PC-3 (cell line): ENCODE data around the gene SARM1. TPM values are rescaled to one million over a fixed set of nuclear protein-coding genes. Genes with fewer than 3 reads are reported as not detected.

Experiments
- ATAC-seq: fragments of 200-7000 bp; cut with Tn5 transposase; 2 replicates; pipeline ENCODE4 v1.9.1; 2020; ENCODE audit warnings: mild to moderate bottlenecking, moderate library complexity
- BruUV-seq: library from RNA; stranded (reverse); fragments of 400-500 nt; replicated peaks from 2 replicates; lab custom pipeline; 2021; lab: Mats Ljungman, UMichigan
- CTCF ChIA-PET: fragments of 300-600 bp; sonication (Branson Sonifier 250); formaldehyde crosslinking; loops from one replicate; lab custom pipeline; 2022; ENCODE audit warnings: antibody characterized with exemption; lab: Charles Lee
- POLR2A ChIA-PET: fragments of 300-600 bp; sonication (Branson Sonifier 250); formaldehyde crosslinking; loops from one replicate; lab custom pipeline; 2022; ENCODE audit warnings: antibody characterized with exemption; ENCODE audit not compliant: unreplicated experiment; lab: Charles Lee
- DNase-seq: peaks from one replicate; pipeline ENCODE4 v3.0.0-alpha.2; 2015
- H2AFZ ChIP-seq: fragments of 300-600 bp; sonication (generic); 2 replicates; pipeline ENCODE4 v1.6.0; 2016; ENCODE audit warnings: antibody characterized with exemption, low read length
- H3F3A ChIP-seq: fragments of 300-600 bp; sonication (generic); one replicate; pipeline ENCODE4 v1.6.0; 2017; ENCODE audit warnings: antibody characterized with exemption, low read length, control low read depth, mild to moderate bottlenecking; ENCODE audit not compliant: unreplicated experiment
- H3K27ac ChIP-seq: fragments of 300-600 bp; sonication (generic); 2 replicates; pipeline ENCODE4 v1.5.1; 2016; ENCODE audit warnings: mild to moderate bottlenecking, low read length
- H3K27me3 ChIP-seq: fragments of 300-600 bp; sonication (generic); 2 replicates; pipeline ENCODE4 v1.6.1; 2016; ENCODE audit warnings: low read length, mixed read lengths
- H3K36me3 ChIP-seq: fragments of 300-600 bp; sonication (generic); 2 replicates; pipeline ENCODE4 v1.6.1; 2016; ENCODE audit warnings: low read depth, mixed run types, low read length, mixed read lengths
- H3K4me1 ChIP-seq: fragments of 300-600 bp; sonication (generic); 2 replicates; pipeline ENCODE4 v1.5.1; 2016; ENCODE audit warnings: low read length; ENCODE audit not compliant: insufficient read depth
- H3K4me2 ChIP-seq: fragments of 300-600 bp; sonication (generic); 2 replicates; pipeline ENCODE4 v1.6.0; 2016; ENCODE audit warnings: low read length
- H3K4me3 ChIP-seq: fragments of 300-600 bp; sonication (generic); 2 replicates; pipeline ENCODE4 v1.5.1; 2016; ENCODE audit warnings: mild to moderate bottlenecking, low read length, mixed read lengths
- H3K79me2 ChIP-seq: fragments of 300-600 bp; sonication (generic); 2 replicates; pipeline ENCODE4 v1.6.1; 2017; ENCODE audit warnings: low read length, mixed read lengths
- H3K9ac ChIP-seq: fragments of 300-600 bp; sonication (generic); 2 replicates; pipeline ENCODE4 v1.6.0; 2016; ENCODE audit warnings: mild to moderate bottlenecking, low read length
- H3K9me2 ChIP-seq: fragments of 300-600 bp; sonication (generic); replicated peaks from 2 replicates; pipeline ENCODE4 v1.6.1; 2016; ENCODE audit warnings: mixed run types, low read length, mixed read lengths
- H3K9me3 ChIP-seq: fragments of 300-600 bp; sonication (generic); 2 replicates; pipeline ENCODE4 v1.6.1; 2016; ENCODE audit warnings: low read length, mixed read lengths
- H4K20me1 ChIP-seq: fragments of 300-600 bp; sonication (generic); 2 replicates; pipeline ENCODE4 v1.6.1; 2016; ENCODE audit warnings: low read length, mixed read lengths
- CTCF ChIP-seq: fragments of 300-600 bp; sonication (generic); conservative IDR thresholded peaks from 2 replicates; pipeline ENCODE4 v1.5.1; 2017; ENCODE audit warnings: antibody characterized with exemption, low read depth, mild to moderate bottlenecking, low read length
- EZH2 ChIP-seq: fragments of 300-600 bp; sonication (generic); IDR thresholded peaks from one replicate; pipeline ENCODE4 v1.6.1; 2017; ENCODE audit warnings: antibody characterized with exemption, mild to moderate bottlenecking, low read length; ENCODE audit not compliant: unreplicated experiment
- EZH2phosphoT487 ChIP-seq: fragments of 300-600 bp; sonication (generic); IDR thresholded peaks from 2 replicates; pipeline ENCODE4 v1.6.1; 2018; ENCODE audit warnings: mild to moderate bottlenecking, antibody characterized with exemption, low read length, borderline replicate concordance
- intact Hi-C: fragments of 100-400 bp; cut with micrococcal nuclease; formaldehyde crosslinking; loops from 2 replicates; pipeline ENCODE4 v1.9.0; 2023
- total RNA-seq: library from RNA; depleted of rRNA; stranded (reverse); fragments of >200 nt; gene quantifications from 2 replicates; pipeline ENCODE4 v1.2.3, GENCODE V29; 2014

SARM1 gene
- total RNA-seq, 1 experiment from 2014 or later, result 6.7 TPM

- CTCF ChIA-PET, result no interaction called here
- H3K27ac ChIP-seq, result no peak overlapping the region
Measured at GRCh38 chr17:28334171-28334570, 37.3 kb upstream of the SARM1 start.

GRCh38 chr17:28334666-28335200, 36.8 kb upstream of the SARM1 start:
- Histone ChIP-seq H3K9me3 (no peaks in the 10 kb centered on the region), H3K9me2 (no peaks in the 10 kb centered on the region), H3K27me3 (no peaks in the 10 kb centered on the region), H3K4me3 (peak overlapping the region; percentile 97), H4K20me1 (0 out of 2 replicates have a peak, but pooled peaks cover 6% of the 10 kb centered on the region), H3K4me2 (peak overlapping the region; percentile 98), H3F3A (no peaks in the 10 kb centered on the region), H3K9ac (peak overlapping the region; percentile 84), H3K4me1 (peaks cover 25% of the 10 kb centered on the region), H3K36me3 (no peaks in the 10 kb centered on the region), H3K79me2 (peaks cover 60% of the 10 kb centered on the region), H2AFZ (peak overlapping the region; percentile 92), H3K27ac (no peak overlapping the region; the same call in 1 of the 2 replicates)
- intact Hi-C loops, result loop anchor here (1.0 kb wide), 1 partner anchor 23 kb away; the partner anchor contains the start of gene POLDIP2
- ATAC-seq (no peak), DNase-seq (no peak)
- ChIA-PET CTCF (interaction anchor here (1.4 kb wide), 1 partner anchor 12 kb away, joined by 5 read pairs; no protein-coding TSS in a partner anchor), POLR2A (interaction anchor here (0.8 to 2.3 kb wide), 2 partner anchors 13 to 294 kb away, joined by 3 to 14 read pairs; no protein-coding TSS in a partner anchor)
- TF ChIP-seq EZH2, result no peak
- no peak for TF ChIP-seq EZH2phosphoT487
- TF ChIP-seq CTCF, result no peak
- BruUV-seq, result TSS peak; percentile 38

More at GRCh38 chr17:28334171-28334570, 37.3 kb upstream of the SARM1 start:
- peaks cover 56% of the 10 kb centered on the region for H3K79me2 ChIP-seq
- no peaks in the 10 kb centered on the region for H3K9me3 ChIP-seq
- no peaks in the 10 kb centered on the region for H3F3A ChIP-seq
- no peaks in the 10 kb centered on the region for H3K9me2 ChIP-seq
- H3K9ac ChIP-seq, result peak overlapping the region; percentile 84
- DNase-seq, result no peak
- intact Hi-C loops, result no loop called here
- H4K20me1 ChIP-seq, result 0 out of 2 replicates have a peak, but pooled peaks cover 6% of the 10 kb centered on the region
- no peaks in the 10 kb centered on the region for H3K27me3 ChIP-seq
- TF ChIP-seq EZH2phosphoT487 (no peak), CTCF (no peak), EZH2 (no peak)
- H3K4me3 ChIP-seq, result peak overlapping the region; percentile 97
- no peak overlapping the region for H2AFZ ChIP-seq
- POLR2A ChIA-PET, result no interaction called here
- peaks cover 25% of the 10 kb centered on the region for H3K4me1 ChIP-seq
- peak overlapping the region; percentile 98 for H3K4me2 ChIP-seq
- ATAC-seq, result no peak
- H3K36me3 ChIP-seq, result no peaks in the 10 kb centered on the region
- BruUV-seq, result no TSS peak
